WERI-Rb-1 (cell line): ENCODE measurements around the gene POLR2E.

Experiments
- DNase-seq: peaks from one replicate; pipeline ENCODE4 v3.0.0-alpha.2; 2020
- H3K27ac ChIP-seq: fragments of 250-450 bp; sonication (Bioruptor Pico); 2 replicates; pipeline ENCODE4 v1.5.1; 2020; ENCODE audit warnings: mild to moderate bottlenecking, moderate library complexity
- H3K27me3 ChIP-seq: fragments of 250-450 bp; sonication (Bioruptor Pico); 2 replicates; pipeline ENCODE4 v1.5.1; 2021; ENCODE audit warnings: mild to moderate bottlenecking, low read depth, moderate library complexity; ENCODE audit not compliant: insufficient read depth, severe bottlenecking
- H3K36me3 ChIP-seq: fragments of 250-450 bp; sonication (Bioruptor Pico); 2 replicates; pipeline ENCODE4 v1.5.1; 2020; ENCODE audit warnings: mild to moderate bottlenecking, moderate library complexity
- H3K4me3 ChIP-seq: 2 replicates; pipeline ENCODE4 v1.5.1; 2011; ENCODE audit warnings: low read depth, mild to moderate bottlenecking, control low read depth, low read length
- H3K9me3 ChIP-seq: fragments of 250-450 bp; sonication (Bioruptor Pico); 2 replicates; pipeline ENCODE4 v1.5.1; 2021; ENCODE audit warnings: mild to moderate bottlenecking, moderate library complexity; ENCODE audit not compliant: severe bottlenecking
- TF ChIP-seq, protein P1 (sequence below): IDR thresholded peaks from 2 replicates; pipeline ENCODE4 v1.5.1; 2011; ENCODE audit warnings: low read depth, mild to moderate bottlenecking, control low read depth, inconsistent platforms, low read length

POLR2E gene

GRCh38 chr19:1105873-1106840 is 11.0 kb upstream of the POLR2E start:
- Histone ChIP-seq H3K27ac (peak overlapping the region; percentile 29), H3K36me3 (peaks cover 35% of the 10 kb centered on the region), H3K4me3 (no peak overlapping the region), H3K27me3 (no peaks in the 10 kb centered on the region), H3K9me3 (peaks cover 1% of the 10 kb centered on the region)
- TF ChIP-seq, protein P1, sequence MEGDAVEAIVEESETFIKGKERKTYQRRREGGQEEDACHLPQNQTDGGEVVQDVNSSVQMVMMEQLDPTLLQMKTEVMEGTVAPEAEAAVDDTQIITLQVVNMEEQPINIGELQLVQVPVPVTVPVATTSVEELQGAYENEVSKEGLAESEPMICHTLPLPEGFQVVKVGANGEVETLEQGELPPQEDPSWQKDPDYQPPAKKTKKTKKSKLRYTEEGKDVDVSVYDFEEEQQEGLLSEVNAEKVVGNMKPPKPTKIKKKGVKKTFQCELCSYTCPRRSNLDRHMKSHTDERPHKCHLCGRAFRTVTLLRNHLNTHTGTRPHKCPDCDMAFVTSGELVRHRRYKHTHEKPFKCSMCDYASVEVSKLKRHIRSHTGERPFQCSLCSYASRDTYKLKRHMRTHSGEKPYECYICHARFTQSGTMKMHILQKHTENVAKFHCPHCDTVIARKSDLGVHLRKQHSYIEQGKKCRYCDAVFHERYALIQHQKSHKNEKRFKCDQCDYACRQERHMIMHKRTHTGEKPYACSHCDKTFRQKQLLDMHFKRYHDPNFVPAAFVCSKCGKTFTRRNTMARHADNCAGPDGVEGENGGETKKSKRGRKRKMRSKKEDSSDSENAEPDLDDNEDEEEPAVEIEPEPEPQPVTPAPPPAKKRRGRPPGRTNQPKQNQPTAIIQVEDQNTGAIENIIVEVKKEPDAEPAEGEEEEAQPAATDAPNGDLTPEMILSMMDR, result no peak
- DNase-seq, result no peak

- DNase-seq, result no peak
- peak overlapping the region; percentile 75 for H3K4me3 ChIP-seq
- no peaks in the 10 kb centered on the region for H3K27me3 ChIP-seq
- H3K36me3 ChIP-seq, result peaks cover 35% of the 10 kb centered on the region
- H3K9me3 ChIP-seq, result peaks cover 2% of the 10 kb centered on the region
- TF ChIP-seq, protein P1, result no peak
- H3K27ac ChIP-seq, result peak overlapping the region; percentile 97
These were observed 10.1 kb upstream of the POLR2E start for GRCh38 chr19:1105008-1105872.

DNA sequence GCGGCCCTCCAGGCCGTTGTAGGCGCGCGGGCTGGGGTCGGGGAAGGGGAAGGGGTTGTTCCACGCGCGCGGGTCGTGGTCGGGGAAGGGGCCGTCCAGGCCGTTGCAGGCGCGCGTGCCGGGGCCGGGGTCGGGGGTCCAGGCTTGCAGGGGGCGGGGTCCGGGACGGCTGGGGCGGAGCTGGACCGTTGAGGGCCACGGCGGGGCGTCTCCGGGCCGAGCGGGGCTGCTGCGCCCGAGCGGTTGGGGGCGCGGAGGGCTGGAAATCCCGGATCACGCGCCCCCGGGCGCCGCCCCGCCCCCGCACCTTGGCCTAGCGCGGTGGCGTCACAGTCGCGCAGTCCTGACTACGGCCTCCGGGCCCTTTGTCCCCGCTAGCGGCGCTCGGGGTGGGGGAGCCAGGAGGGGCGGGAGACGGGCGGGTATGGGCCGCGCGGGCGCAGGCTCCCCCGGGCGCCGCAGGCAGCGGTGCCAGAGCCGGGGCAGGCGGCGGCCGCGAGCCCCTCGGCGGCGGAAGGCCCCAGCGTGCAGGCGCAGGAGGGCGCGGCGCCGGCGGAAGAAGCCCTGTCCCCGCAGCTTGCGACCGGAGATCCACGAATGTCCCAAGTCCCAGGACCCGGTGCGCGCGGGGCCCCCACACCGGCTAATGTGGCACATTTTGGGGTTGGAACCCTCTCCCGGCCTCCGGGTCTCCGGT is 9.3 kb upstream of the POLR2E start:
- Histone ChIP-seq H3K27me3 (no peaks in the 10 kb centered on the region), H3K9me3 (peaks cover 2% of the 10 kb centered on the region), H3K4me3 (peak overlapping the region; percentile 75), H3K27ac (peak overlapping the region; percentile 97), H3K36me3 (peaks cover 32% of the 10 kb centered on the region)
- DNase-seq, result peak; percentile 79
- TF ChIP-seq, protein P1, result no peak

GRCh38 chr19:1103708-1104310 is 8.6 kb upstream of the POLR2E start, which contains the start of gene GPX4:
TSS of gene GPX4 (plus strand) at chr19:1103994. CDS start at chr19:1104044, 50 bp downstream.
- DNase-seq, result peak; percentile 98
- H3K27me3 ChIP-seq, result no peaks in the 10 kb centered on the region
- H3K9me3 ChIP-seq, result peaks cover 2% of the 10 kb centered on the region
- H3K36me3 ChIP-seq, result peaks cover 27% of the 10 kb centered on the region
- H3K4me3 ChIP-seq, result peak within 1 kb of the TSS; percentile 75
- TF ChIP-seq, protein P1, result no peak
- peak within 1 kb of the TSS; percentile 97 for H3K27ac ChIP-seq

DNA sequence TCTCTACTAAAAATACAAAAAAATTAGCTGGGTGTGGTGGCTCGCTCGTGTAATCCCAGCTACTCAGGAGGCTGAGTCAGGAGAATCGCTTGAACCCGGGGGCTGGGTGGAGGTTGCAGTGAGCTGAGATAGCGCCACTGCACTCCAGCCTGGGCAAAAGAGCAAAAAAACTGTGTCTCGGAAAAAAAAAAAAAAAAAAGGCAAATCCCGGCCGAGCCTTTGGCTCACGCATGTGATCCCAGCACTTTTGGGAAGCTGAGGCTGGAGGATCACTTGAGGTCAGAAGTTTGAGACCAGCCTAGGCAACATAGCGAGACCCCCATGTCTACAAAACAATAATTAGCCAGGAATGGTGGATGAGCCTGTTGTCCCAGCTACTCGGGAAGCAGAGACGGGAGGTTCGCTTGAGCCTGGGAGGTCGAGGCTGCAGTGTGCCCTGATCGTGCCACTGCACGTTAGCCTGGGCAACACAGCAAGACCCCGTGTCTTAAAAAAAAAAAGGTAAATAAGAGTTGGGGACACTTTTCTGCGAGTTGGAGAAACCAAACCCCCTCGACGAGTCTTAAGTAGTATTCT is 8.0 kb upstream of the POLR2E start:
- peaks cover 2% of the 10 kb centered on the region for H3K9me3 ChIP-seq
- H3K27me3 ChIP-seq, result no peaks in the 10 kb centered on the region
- TF ChIP-seq, protein P1, result no peak
- peak overlapping the region; percentile 32 for H3K4me3 ChIP-seq
- peaks cover 24% of the 10 kb centered on the region for H3K36me3 ChIP-seq
- H3K27ac ChIP-seq, result peak overlapping the region; percentile 31; the same call in 1 of the 2 replicates
- no peak for DNase-seq
